GM18517 (cell line): ENCODE results near the gene CSNK1E.

ENCODE experiments used
- ATAC-seq: cut with Tn5 transposase; IDR thresholded peaks from one replicate; pipeline ENCODE4 v1.9.1; 2021; ENCODE audit warnings: mild to moderate bottlenecking, moderate library complexity; ENCODE audit not compliant: unreplicated experiment

The CSNK1E gene

DNA sequence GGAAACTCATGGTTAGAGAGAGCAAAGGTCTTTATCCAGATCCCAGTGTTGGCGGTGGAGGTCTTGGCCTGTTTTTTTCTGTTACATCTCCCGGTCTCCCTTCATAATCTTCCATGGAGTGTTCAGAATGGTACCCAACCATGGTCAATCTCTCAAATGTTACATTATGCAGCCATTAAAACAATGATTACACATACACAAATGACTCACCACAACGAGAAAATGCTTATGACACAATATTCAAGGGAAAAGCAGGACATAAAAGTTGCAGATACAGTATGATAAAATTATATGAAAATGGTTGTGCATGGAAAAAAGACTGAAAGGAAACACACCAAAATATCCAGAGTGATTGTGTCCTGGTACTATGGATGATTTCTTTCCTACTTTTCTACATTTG, 17.8 kb upstream of the CSNK1E start:
- no peak for ATAC-seq

DNA sequence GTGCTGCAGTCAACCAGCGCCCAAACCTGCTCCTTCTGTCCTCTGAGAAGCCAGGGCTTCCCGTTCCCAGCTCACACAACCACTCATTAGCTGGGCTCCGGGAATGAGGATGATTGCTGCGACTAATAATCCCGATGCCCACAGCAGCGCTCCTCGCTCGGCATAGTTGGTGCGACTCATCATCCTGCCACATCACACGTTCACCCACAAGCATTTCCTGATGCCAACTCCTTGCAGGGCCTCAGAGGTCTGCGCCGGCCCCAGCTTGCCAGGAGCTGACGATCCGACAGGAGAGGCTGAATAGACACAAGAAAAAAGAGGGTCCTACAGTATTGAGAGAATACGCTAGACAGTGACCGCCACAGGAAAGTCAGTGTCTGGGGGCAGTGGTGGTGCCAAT, 10.6 kb upstream of the CSNK1E start:
- no peak for ATAC-seq

DNA sequence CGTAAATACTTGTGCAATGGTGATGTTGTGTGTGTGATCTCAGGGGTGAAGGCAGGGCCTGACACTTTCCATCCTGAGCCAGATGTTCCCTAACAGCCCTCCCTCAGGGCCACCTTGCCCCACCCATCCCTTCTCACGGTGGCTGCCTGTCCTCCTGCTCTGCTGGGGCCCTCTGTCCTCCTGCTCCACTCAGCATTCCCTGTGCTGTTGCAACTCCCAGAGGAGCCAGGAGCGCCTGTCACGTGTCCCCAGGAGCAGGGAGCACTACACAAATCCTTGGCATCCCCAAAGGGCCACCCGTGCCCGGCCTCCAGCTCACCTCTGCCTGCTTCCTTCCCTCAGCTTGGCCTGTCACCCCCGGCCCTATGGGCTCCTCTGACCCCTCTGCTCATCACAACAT, 10.2 kb upstream of the CSNK1E start:
- no peak for ATAC-seq

DNA sequence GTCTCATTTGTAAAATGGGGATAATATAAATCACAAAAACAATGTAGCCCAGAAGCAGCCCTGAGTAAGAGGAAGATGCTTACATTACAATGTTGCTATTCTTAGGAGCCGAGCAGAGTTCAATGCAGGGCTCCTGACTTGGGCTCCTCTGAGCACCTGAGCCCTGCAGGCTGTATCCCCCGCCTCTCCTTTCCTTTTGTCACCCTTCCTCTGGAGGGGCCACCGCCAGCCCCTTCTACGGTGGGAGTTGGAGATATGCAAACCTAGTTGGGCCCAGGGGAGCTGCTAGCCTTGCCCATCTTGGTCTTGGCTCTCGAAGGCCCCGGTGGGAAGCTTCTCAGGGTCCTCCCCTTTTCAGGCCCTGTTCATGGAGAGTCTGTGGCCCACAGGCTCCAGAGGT, 8.4 kb upstream of the CSNK1E start:
- ATAC-seq: no peak

DNA sequence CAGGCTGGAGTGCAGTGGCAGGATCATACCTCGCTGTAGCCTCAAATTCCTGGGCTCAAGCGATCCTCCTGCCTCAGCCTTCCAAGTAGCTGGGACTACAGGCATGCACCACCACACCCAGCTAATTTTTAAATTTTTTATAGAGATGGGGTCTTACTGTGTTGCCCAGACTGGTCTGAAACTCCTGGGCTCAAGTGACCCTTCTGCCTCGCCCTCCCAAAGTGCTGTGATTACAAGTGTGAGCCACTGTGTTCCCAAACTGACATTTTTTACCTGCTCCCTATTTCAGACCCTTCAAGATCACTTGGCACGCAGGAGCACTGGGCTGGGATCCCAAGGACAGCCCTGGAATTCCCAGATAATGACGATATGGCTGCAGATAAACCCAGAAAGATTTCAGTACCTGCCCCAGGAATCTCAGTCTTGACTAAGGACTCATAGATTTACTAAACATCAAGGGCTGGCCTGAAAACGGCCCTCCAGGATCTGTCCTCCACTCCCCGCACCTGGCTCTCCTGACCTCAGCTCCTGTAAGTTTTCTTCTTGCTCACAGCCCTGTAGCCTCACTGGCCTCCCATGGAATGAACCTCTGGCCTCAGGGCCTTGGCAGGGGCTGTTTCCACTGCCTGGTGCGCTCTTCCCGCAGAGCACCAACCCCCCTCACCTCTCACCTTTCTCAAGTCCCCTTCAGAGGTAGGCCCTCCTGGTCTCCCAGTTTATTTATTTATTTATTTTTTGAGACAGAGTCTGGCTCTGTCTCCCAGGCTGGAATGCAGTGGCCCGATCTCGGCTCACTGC, 3.6 kb upstream of the CSNK1E start:
- ATAC-seq: no peak

DNA sequence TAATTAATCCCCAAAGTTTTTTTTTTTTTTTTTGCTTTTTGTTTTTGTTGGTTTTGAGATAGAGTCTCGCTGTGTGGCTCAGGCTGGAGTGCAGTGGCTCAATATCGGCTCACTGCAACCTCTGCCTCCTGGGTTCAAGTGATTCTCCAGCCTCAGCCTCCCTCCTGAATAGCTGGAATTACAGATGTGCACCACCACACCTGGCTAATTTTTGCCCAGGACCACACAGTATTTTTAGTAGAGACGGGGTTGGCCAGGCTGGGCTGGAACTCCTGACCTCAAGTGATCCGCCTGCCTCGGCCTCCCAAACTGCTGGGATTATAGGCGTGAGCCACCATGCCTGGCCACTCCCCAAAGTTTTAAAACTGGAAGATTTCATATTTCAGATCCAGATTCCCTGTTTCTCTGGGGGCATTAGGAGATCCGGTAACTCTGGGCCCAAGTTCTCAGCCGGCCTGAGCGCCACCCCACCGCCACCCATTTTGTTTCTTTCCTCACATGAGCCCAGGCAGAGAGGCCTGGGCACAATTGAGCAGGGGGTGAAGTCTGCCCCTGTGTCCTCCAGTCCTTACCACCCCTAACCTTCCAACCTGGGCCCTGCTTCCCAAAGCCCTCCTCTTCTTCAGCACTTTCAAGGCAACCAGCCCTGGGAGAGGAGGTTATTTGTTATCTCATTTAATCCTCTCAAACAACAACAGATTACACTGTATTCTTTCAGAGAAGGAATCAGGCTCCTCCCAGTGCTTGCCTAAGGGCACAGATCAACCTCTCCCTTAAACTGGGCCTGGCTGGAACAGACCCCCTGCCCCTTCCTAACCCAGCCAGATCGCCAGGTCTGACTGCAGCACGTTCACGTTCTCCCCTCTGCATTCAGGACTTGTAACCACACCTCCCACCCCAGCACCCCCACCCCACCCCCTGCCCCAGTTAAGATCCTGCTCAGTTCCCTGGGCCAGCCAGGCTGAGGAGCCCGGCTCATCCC, 1.9 kb upstream of the CSNK1E start:
- ATAC-seq: no peak

DNA sequence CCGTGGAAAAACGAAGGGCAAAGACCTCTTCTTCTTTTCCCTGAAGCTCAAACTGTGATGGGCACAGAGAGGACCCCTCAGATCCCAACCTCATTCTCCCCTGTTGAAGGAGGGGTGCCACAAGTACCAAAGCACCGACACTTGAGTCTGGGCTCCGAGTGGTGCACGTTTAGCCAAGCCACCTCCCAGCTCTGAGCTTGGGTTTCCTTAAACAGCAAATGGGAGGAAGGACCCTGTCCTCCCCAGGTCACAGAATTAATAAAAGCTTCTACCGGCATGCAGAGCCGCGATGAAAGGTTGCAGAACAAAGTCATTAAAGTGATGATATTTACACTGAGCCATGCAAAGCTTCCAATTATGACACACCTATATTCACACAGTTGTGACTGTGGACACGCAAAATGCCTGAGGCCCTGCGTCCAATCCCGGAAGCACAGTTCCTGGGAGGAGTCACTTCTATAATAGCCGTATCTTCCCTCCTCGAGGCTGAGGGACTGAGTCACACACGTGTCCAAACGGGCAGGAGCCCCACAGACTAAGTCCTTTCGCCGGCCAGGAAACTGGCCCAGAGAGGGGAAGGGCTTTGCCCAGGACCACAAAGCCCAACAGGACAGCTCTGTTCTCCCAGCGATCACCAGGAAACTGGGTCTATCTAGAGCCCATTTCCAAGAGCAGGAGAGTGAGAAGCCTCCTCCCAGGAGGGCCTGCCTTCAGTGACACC, 922 bp upstream of the CSNK1E start:
- no peak for ATAC-seq

DNA sequence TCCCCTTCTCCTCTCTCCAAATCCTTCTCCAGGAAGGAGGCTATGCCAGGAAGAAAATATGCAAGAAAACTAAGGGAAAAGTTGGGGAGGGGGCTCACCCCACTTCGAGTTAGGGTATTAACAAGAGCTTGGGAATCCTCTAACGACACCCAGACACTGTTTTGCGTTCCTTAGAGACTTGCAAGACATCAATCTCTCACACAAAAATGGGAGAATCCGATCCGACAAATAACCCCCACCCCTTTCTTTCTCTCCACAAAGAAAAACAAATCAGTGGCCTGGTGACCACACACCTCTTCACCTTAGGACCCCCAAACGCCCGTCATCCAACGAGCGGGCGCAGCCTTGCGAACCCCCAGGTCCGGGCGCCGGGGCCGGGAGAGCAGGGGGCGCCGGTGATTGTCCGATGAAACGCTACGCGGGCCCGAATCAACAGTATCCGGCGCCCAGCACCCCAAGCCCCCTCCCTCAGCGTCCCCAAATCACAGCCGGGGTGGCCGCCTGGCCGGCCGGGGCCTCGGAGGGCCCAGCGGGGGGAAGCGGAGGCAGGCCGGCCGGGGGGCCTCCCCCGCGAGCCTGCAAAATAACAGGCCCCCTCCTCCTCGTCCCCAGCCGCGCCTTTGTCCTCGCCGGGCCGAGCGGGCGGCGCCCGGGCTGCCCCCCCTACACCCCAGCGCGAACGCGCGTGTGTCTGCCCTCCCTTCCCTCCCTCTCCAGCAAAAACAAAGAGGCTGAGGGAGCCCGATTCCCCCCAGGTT, 690 bp downstream of the CSNK1E start:
- ATAC-seq: no peak

DNA sequence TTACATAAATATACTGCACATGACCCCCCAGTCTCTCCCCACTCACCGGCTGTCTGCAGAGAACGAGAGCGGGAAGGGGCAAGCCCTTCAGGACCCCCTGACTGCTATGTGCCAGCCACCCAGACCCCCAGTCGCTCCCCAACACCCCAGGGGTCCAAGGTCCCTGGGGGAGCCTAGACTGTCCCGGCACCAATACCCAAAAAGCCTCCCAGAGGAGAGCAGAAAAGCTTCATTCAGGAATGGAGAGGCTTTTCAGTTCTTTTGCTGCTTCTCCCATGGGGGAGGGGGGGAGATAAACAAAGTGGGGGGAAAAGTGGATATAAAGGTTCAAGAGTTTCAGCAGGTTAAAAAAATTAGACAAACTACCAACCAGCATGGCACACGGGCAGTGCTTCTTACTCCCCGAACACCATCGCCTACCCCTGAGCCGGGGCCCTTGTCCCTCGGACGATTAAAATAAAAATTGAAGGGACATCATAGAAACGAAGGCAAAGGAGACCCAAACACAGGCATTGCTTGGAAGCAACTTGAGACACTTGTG, 1.3 kb downstream of the CSNK1E start:
- ATAC-seq: no peak

DNA sequence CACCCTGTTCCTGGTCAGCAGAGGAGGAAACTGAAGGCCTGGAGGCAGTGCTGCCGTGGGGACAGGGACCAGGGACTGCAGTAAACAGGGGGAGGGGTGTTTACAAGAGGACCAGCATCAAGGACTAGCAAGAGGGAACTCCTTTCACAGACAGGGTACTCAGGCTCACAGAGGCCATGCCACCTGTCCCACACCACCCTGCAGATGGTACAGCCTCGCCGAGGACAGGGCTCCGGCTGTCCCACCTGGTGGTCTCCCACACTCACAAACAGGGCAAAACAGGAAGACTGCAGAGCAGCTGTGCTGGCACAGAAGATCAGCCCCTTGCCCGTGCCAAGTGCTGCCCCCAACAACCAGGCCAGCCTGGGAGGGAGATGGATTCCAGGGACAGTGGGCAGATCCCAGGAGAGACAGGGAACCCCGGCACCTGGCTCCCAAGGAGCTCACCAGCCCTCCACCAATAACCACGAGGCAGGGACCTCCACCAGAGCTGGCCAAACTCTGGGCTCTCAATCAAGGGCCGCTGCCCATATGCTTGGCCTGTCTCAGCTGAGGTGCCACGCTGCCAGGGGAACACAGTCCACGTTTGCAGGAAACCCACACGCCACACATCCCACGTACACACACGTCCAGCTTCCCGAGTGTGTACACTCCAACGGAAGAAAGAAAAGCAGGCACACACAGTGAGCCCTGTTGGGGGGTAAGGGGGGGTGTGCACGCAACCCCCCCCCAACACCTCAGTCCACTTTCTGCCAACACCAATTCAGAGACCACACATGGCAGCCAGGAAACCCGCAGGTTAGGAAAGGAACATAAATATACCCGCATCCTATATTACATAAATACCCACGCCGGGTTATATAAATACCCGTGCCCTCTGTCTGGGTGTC, 2.1 kb downstream of the CSNK1E start:
- no peak for ATAC-seq

DNA sequence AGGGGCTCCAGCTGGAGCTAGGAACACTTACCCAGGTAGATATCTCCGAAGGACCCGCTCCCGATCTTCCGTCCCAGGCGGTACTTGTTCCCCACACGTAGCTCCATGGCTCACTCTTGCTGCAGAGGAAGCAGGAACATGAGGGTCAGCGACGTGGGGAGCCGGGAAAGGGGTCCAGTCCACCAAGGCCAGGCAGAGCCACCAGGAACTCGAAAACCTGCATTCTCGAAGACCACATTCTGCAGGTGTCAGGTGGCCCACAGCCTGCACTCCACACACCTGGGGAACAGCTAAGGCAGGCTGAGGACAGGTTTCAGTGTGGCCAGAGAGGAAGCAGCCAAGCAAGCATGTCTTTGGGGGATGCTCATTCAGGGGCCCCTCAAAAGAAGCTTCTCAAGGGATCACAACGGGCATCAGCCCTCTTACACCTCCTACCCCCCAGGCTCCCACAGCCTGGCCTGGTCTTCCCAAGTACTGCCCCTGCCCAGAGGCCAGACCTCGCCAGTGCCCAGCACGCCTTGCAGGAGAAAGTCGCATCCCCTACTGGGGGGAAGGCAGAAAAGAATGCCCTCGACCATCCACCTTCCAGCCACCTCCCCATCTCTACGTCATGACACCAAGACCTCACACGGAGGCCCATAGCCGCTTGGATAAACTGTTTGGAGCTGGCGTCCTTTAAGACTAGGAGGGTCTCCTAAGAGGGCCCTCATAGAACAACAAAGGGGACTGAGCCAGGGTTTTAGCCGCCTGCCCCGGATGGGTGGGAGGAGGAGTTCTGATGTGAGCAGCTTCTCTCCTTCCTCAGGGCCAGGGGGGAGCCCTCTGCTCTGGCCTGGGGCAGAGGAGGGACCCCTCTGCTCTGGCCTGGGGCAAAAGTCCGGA, 2.9 kb downstream of the CSNK1E start:
- ATAC-seq: no peak

DNA sequence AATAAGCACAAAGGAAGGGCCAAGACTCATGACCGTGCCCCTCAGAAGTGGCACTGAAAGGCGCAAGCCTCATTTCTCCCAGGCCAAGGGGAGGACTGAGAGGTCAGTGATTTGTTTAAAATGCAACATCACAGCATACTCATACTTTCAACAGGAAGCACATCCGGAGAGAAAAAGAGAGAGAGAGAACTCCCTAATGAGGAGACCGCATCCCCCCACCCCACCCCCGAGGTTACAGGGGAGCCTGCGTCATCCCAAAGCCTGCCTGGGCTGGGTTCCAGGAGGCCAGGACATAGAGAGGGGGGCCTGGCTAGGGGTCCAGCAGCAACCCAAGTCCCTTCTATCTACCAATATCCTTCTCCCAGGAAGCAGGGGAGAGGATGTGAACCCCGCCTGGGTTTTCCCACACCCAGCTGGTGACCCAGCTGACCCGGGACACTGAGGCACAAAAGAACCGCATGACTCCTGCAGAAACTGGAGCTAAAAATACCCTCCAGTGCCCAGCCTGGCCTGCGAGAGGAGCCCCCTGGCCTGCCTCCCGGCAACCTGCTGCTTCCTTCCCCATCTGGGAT, 3.8 kb downstream of the CSNK1E start:
- ATAC-seq: no peak

DNA sequence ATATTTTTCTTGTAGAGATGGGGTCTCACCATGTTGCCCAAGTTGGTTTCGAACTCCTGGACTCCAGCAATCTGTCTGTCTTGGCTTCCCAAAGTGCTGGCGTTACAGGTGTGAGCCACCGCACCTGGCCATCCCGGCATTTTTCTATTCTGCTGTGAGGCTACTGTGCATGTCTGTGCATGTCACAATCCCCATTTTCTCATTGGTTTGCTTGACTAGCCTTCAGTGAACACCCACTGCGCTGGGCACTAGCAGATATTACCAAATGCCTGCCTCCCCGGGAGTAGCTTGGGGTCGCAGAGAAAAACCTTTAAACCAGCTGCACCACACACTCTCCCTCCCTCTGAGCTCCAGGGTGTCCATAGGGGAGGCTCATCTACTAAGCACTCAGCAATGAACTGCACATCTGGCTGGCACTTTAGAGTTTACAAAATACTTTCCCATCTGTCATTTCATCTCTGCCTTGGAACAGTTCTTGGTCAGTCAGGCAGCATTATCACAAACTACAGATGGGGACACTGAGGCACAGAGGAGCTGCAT, 4.9 kb downstream of the CSNK1E start:
- ATAC-seq: no peak

DNA sequence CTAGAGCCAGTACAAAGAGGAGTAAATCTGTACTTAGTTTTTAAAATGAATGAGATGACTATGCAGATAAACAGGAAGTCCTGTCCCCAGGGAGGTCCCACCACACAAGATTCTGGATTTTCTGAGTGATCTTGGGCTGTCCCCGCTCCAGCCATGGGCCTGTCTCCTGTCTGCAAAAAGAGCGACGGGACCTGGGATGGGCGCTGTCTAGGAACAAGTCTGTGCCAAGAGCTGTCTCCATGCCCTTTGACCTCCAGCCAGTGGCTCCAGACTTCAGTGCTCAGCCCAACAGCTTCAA, 6.0 kb downstream of the CSNK1E start:
- no peak for ATAC-seq

DNA sequence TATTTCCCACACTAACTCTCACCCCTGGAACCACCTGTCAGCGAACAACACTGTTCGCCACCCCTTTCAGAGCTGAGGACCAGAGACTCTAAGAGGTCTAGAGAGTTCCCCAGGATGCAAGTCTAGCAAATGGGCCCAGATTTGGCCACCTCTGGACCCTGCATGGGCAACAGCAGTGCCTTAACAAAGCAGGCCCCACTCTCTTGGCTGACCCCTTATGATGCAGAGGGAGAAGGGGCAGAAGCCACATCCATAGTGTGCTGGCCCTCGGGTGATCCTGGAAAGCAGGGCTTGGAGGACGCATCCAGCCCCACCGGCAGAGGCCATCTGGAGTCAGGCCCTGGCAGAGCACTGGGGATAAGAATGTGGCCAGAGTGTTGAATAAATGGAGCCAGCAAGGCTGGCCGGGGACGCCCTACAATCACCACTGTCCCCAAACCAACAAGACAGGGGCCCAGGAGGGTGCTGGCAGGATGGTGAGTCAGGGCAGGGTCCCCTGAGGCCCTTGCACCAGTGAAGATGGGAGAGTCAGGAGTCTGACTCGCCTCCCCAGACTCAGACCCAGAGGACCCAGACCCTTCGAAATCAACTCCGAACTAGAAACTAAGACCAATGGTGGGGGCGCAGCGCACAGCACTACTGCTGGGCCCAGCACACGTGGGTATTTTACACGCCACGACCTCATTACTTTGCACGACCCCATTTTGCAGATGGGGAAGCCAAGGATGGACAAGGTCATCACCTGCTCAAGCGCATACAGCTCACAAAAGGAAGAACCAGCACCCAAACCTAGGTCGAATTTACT, 6.5 kb downstream of the CSNK1E start:
- ATAC-seq: no peak

DNA sequence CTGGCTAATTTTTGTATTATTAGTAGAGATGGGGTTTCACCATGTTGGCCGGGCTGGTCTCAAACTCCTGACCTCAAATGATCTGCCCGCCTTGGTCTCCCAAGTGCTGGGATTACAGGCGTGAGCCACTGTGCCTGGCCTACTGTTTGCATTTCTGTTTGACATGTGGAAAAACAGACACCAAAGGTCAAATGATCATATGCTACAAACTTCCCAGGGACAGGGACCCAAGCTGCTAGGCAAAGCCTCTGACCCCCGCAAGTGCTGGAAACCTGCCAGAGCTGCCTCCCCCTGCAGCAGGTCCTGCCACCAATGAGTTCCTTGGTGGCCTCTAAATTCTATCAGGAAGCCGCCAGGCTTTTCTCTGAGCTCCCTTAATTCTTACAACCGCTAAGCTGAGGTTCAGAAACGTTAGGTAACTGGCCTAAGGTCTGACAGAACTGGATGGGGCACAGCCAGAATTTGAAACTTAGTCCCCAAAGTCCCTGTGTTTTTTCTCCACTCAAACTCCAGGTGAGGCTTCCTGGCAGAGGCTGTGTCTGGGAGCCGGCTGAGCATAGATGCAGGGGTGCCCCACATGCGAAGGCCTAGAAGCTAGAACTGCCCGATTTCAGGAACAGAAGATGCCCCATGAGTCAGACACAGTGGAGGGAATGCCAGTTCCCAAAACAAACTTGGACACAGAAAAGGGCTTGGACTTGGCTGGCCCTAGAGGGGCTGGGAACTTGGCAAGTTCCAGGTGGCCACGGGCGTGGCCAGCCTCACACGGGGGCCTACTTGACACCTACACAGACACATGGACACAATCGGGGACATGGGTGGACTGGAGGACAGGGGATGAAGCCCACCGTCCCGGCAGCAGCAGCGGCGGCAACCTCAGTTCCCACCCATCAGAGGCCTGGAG, 7.4 kb downstream of the CSNK1E start:
- no peak for ATAC-seq
